Neural crest cell (in vitro differentiated cells): ENCODE results near the gene BACE2. TPM values are rescaled to one million over a fixed set of nuclear protein-coding genes. Genes with fewer than 3 reads are reported as not detected.
A peak's percentile ranks its signal among the peaks of the same experiment; 100 is the strongest.

ENCODE experiments used
- DNase-seq: peaks from one replicate; pipeline ENCODE4 v3.0.0; 2021; ENCODE audit warnings: low read depth, mixed read lengths, low spot score
- H3K27ac Mint-ChIP-seq: one replicate; pipeline ENCODE4 v1.8.0; 2021; ENCODE audit warnings: mild to moderate bottlenecking, mixed read lengths; ENCODE audit not compliant: unreplicated experiment
- H3K27me3 Mint-ChIP-seq: 2 replicates; pipeline ENCODE4 v1.8.0; 2021; ENCODE audit warnings: low read depth, mild to moderate bottlenecking, mixed read lengths
- H3K36me3 Mint-ChIP-seq: 2 replicates; pipeline ENCODE4 v1.8.0; 2021; ENCODE audit warnings: low read depth, mild to moderate bottlenecking, mixed read lengths
- H3K4me1 Mint-ChIP-seq: 2 replicates; pipeline ENCODE4 v1.8.0; 2021; ENCODE audit warnings: mixed read lengths
- H3K4me3 Mint-ChIP-seq: one replicate; pipeline ENCODE4 v1.8.0; 2021; ENCODE audit warnings: mild to moderate bottlenecking, mixed read lengths
- H3K9me3 Mint-ChIP-seq: 2 replicates; pipeline ENCODE4 v1.8.0; 2021; ENCODE audit warnings: mixed read lengths
- CTCF ChIP-seq: fragments of 200-600 bp; sonication (generic); conservative IDR thresholded peaks from 2 replicates; pipeline ENCODE4 v1.5.0; 2021; ENCODE audit warnings: antibody characterized with exemption, mild to moderate bottlenecking
- total RNA-seq: library from RNA; stranded (reverse); gene quantifications from 2 replicates; pipeline ENCODE4 v1.2.1, GENCODE V29; 2021

The BACE2 gene
- total RNA-seq, 1 donor from 2014 or later, result 16.9 TPM

DNA sequence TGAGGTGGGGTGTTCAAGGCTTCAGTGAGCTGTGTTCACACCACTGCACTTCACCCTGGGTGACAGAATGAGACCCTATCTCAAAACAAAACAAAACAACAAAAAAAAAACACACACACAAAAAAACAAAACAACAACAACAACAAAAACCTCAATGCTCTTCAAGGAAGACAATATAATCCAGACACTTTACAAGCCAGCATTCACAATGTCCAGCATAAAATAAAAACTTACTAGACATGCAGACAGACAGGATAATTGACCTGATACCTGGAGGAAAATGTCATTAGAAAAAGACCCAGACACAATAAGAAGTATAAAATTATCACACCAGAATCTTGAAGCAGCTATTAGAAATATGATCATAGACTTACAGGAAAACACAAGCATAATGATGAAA lies 39.0 kb upstream of the BACE2 start:
- TF ChIP-seq CTCF, result no peak

DNA sequence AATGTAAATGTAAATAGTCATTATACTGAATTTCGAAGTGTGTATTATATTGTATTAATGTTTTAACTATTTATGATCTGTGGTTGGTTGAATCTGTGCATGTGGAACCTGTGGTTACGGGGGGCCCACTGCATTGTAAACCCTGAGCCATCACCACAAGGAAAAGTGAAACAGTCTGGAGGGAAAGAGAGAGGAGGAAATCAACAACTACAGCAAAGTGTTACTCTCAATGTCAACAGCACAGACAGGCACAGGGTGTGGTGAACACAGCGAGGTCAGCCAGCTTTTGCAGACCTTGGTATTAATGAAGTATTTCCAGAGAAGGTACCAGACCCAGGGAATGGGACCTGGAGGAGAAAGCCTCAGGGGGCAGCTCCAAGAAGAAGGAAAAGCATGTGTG lies 37.1 kb upstream of the BACE2 start:
- Mint-ChIP-seq H3K27ac (no peak overlapping the region), H3K36me3 (no peaks in the 10 kb centered on the region), H3K4me3 (no peak overlapping the region), H3K9me3 (peaks cover 5% of the 10 kb centered on the region), H3K27me3 (peaks cover 3% of the 10 kb centered on the region), H3K4me1 (peaks cover 3% of the 10 kb centered on the region)
- TF ChIP-seq CTCF, result no peak
- no peak for DNase-seq

More for the DNA sequence above, 39.0 kb upstream of the BACE2 start:
- no peaks in the 10 kb centered on the region for H3K27me3 Mint-ChIP-seq
- H3K9me3 Mint-ChIP-seq, result peaks cover 5% of the 10 kb centered on the region
- no peak overlapping the region for H3K4me3 Mint-ChIP-seq
- H3K4me1 Mint-ChIP-seq, result peaks cover 3% of the 10 kb centered on the region
- no peaks in the 10 kb centered on the region for H3K36me3 Mint-ChIP-seq
- DNase-seq, result no peak
- no peak overlapping the region for H3K27ac Mint-ChIP-seq

GRCh38 chr21:41133874-41134522 lies 34.0 kb upstream of the BACE2 start:
- peaks cover 3% of the 10 kb centered on the region for H3K4me1 Mint-ChIP-seq
- DNase-seq, result no peak
- TF ChIP-seq CTCF, result peak; percentile 67

GRCh38 chr21:41135746-41136145 lies 32.2 kb upstream of the BACE2 start:
- Mint-ChIP-seq H3K36me3 (no peaks in the 10 kb centered on the region), H3K27ac (no peak overlapping the region), H3K9me3 (no peaks in the 10 kb centered on the region), H3K27me3 (peaks cover 3% of the 10 kb centered on the region), H3K4me3 (no peak overlapping the region), H3K4me1 (peaks cover 3% of the 10 kb centered on the region)
- DNase-seq, result no peak
- no peak for TF ChIP-seq CTCF

More at GRCh38 chr21:41133874-41134522, 34.0 kb upstream of the BACE2 start:
- H3K27me3 Mint-ChIP-seq, result peaks cover 3% of the 10 kb centered on the region
- no peak overlapping the region for H3K27ac Mint-ChIP-seq
- no peaks in the 10 kb centered on the region for H3K36me3 Mint-ChIP-seq
- peaks cover 5% of the 10 kb centered on the region for H3K9me3 Mint-ChIP-seq
- no peak overlapping the region for H3K4me3 Mint-ChIP-seq

DNA sequence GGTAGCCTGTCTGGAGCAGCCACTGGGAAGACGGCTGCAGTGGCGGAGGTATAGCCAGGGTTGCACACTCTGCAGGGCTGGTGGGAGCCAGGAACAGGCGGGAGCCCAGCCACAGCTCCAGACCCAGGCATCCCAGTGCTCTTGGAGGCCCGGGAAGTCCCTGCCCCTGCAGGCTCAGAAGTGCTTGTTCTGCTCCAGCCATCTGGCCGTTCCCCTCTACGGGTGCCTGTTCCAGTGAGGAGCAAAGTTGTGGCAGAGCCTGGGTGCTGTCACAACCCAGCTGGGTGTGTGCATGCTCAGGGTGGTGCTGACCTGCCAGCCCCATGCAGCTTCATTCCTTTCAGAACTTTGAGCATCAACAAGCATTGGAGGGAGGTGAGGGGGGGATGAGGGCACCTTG lies 31.7 kb upstream of the BACE2 start:
- H3K36me3 Mint-ChIP-seq, result no peaks in the 10 kb centered on the region
- H3K9me3 Mint-ChIP-seq, result no peaks in the 10 kb centered on the region
- peaks cover 3% of the 10 kb centered on the region for H3K27me3 Mint-ChIP-seq
- no peak for TF ChIP-seq CTCF
- no peak overlapping the region for H3K27ac Mint-ChIP-seq
- DNase-seq, result no peak
- H3K4me3 Mint-ChIP-seq, result no peak overlapping the region
- peaks cover 3% of the 10 kb centered on the region for H3K4me1 Mint-ChIP-seq
